Activated CD4-positive, alpha-beta T cell treated with anti-CD3 and anti-CD28 coated beads, Interleukin-2, amount 50 U/mL, for 1 hour (primary cell): ENCODE results near the gene TBC1D5.
"Not testable (repeated sequence)": the region's sequence is repeated elsewhere in the genome, so short reads cannot be mapped to it uniquely, and the experiment has no call there.

Experiments used
- DNase-seq: peaks from one replicate; pipeline ENCODE4 v3.0.0-alpha.2; 2020

The TBC1D5 gene, protein sequence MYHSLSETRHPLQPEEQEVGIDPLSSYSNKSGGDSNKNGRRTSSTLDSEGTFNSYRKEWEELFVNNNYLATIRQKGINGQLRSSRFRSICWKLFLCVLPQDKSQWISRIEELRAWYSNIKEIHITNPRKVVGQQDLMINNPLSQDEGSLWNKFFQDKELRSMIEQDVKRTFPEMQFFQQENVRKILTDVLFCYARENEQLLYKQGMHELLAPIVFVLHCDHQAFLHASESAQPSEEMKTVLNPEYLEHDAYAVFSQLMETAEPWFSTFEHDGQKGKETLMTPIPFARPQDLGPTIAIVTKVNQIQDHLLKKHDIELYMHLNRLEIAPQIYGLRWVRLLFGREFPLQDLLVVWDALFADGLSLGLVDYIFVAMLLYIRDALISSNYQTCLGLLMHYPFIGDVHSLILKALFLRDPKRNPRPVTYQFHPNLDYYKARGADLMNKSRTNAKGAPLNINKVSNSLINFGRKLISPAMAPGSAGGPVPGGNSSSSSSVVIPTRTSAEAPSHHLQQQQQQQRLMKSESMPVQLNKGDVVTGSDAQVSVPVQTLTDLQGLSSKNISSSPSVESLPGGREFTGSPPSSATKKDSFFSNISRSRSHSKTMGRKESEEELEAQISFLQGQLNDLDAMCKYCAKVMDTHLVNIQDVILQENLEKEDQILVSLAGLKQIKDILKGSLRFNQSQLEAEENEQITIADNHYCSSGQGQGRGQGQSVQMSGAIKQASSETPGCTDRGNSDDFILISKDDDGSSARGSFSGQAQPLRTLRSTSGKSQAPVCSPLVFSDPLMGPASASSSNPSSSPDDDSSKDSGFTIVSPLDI

DNA sequence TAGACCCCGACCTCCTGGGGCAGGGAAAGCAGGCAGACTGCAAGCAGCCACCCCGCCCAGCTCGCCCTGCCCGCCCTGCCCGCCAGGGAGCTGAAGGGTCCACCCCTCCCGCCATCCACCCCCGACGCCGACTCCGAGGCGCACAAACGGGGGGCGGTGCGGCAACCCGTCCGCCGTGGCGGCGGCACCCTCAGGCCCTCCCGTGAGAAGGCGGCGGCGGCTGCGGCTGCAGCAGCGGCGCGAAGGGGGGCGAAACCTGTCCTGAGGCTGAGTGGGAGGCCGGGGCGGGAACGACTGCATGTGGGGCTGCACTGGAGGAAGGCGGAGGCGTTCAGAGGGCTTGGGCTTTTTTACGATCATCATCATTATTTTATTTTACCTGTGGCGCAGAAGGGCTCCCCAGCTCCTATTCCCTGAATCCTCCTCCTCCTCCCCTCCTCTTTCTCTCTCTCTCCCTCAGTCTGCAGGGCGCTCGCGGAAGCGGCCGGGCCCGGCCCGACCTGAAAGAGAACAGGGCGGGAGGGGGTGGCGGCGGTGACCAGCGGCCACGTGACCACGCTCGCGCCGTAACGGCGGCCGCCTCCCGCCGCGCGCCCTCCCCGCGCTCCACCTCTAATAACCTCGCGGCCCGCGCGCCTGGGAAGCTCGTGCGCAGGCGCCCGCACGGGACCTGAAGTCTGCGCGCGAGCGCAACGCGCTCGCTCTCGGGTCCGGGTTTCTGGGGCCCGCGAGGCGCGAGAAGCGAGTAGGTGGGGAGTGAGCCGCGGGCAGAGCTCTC, at the start of gene TBC1D5:
TSS of gene TBC1D5 (minus strand) at position 530 of the 778 bp plus-strand sequence. CDS start 234,061 bp downstream, outside the sequence.
- DNase-seq, result peak; percentile 84

DNA sequence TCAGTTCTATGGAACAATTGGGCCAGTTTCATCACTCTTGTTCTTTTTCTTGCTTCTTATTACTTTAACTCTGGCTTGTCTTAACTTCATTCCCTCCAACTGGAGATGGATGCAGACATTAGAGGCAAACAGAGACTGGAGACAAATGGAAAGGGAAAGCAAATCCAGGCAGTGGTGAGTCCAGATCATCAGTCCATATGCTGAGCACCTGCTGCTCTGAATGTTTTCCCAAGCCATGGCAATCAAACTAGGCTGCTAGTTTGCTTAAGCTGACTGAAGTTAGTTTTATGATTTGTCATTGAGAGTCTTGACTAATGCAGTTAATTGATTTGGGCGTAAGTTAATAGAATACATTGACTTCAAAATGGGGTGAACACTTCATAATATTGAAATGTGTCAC, 41.0 kb upstream of the TBC1D5 start:
- DNase-seq, result no peak

DNA sequence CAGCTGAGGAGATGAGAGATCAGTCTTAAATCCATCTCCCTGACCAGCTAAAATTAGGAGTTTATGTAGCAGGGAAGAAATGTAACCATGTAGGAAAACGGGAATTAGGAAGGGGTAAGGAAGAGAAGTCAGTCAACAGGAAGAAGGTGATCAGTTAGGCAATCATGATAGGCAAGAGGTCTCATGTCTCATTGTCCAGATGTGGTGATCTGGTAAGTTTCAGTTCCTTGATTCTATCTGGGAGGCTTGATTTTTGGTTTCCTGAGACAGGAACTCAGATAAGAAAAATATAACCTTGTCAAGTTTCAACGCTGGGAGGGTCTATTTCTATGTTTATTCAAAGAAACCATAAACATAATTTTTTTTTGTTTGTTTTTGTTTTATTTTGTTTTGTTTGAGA, 40.3 kb upstream of the TBC1D5 start:
- no peak for DNase-seq

DNA sequence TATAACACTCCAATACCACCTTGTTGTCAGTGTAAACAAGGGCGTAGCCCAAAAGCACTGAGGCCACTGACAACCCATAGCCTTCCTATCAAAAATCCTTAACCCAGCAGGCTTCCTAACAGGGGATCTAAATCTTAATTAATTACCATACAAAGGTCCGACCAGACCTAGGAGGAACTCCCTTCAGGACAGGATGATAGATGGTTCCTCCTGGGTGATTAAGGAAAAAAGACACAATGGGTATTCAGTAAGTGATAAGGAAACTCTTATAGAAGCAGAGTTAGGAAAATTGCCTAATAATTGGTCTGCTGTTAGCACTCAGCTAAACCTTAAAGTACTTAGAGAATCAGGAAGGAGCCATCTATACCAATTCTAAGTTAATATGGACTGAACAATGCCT, 37.9 kb upstream of the TBC1D5 start:
- not testable (repeated sequence) for DNase-seq

DNA sequence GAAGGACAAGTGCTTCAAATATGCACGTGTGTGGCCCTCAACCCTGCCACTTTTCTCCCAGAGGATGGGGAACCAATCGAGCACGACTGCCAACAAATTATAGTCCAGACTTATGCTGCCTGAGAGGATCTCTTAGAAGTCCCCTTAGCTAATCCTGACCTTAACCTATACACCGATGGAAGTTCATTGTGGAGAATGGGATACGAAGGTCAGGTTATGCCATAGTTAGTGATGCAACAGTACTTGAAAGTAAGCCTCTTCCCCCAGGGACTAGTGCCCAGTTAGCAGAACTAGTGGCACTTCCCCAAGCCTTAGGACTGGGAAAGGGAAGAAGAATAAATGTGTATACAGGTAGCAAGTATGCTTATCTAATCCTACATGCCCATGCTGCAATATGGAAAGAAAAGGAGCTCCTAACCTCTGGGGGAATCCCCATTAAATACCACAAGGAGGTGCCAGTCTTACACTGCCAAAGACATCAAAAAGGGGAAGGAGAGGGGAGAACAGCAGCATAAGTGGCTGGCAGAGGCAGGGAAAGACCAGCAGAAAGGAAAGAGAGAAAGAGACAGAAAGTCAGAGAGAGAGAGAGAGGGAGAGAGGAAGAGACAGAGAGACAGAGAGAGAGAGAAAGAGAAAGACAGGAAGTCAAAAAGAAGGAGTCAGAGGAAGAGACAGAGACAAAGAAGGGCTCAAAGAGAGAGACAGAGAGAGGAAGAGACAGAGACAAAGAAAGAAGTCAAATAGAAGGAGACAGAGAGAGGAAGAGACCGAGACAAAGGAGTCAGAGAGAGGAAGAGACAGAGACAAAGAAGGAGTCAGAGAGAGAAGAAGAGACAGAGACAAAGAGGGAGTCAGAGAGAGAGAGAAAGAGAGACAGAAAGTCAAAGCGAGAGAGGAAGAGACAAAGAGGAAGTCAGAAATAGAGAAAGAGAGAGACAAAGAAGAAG, 37.1 kb upstream of the TBC1D5 start:
- not testable (repeated sequence) for DNase-seq

DNA sequence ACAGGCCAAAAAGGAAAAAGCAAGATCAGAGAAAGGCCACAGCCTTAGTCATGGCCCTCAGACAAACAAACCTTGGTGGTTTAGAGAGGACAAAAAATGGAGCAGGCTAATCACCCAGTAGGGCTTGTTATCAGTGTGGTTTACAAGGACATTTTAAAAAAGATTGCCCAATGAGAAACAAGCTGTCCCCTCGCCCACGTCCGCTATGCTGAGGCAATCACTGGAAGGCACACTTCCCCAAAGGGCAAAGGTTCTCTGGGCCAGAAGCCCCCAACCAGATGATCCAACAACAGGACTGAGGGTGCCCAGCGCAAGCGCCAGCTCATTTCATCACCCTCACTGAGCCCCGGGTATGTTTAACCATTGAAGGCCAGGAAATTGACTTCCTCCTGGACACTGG, 34.9 kb upstream of the TBC1D5 start:
- not testable (repeated sequence) for DNase-seq

DNA sequence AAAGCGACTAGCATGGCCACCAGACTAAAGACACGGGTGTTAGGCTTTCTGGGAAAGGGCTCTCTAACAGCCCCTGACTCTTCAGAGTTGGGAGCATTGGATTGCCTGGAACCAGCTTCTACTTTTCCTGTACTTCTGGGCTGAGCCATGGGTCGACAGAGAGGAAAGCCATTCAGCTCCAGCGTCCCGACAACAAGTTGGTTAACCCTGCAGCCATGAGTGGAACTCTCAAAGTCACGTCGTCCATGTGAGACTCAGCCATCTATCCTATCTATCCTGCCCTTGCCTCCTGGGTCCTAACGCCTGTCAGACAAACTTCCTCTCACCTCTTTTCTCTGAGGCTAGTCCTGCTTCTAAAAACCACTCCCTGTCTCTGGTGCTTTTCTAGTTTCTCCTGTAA, 32.6 kb upstream of the TBC1D5 start:
- DNase-seq, result no peak

DNA sequence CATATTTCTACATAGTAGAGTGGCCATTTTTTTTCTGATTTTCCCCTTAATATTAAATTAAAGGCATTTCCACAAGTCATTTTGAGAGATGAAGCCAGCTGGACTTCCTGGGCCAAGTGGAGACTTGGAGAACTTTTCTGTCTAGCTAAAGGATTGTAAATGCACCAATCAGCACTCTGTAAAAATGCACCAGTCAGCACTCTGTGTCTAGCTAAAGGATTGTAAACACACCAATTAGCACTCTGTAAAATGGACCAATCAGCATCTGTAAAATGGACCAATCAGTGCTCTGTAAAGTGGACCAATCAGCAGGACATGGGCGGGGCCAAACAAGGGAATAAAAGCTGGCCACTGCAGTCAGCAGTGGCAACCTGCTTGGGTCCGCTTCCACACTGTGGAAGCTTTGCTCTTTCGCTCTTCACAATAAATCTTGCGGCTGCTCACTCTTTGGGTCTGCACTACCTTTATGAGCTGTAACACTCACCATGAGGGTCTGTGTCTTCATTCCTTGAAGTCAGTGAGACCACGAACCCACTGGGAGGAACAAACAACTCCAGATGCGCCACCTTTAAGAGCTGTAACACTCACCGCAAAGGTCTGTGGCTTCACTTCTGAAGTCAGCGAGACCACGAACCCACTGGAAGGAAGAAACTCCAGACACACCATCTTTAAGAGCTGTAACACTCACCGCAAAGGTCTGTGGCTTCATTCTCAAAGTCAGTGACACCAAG, 31.9 kb upstream of the TBC1D5 start:
- peak; percentile 15 for DNase-seq

DNA sequence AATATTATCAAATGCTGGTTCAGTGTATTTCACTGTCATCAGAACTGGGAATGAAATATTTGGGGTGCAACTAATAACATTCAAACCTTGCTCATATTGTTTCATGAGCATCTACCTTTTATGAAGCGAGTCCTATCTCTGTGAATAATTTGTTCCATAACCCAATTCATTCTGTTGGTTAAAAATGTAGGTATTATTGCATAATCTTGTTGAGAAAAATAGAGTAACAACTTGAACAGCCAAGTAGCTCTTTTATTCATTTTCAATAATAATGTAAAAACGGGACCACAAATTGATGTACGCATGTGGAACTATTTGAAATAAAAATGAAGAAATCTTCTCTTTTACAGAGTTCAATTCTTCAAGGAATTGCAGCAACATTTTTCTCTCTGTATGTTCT, 30.1 kb upstream of the TBC1D5 start:
- DNase-seq, result no peak

DNA sequence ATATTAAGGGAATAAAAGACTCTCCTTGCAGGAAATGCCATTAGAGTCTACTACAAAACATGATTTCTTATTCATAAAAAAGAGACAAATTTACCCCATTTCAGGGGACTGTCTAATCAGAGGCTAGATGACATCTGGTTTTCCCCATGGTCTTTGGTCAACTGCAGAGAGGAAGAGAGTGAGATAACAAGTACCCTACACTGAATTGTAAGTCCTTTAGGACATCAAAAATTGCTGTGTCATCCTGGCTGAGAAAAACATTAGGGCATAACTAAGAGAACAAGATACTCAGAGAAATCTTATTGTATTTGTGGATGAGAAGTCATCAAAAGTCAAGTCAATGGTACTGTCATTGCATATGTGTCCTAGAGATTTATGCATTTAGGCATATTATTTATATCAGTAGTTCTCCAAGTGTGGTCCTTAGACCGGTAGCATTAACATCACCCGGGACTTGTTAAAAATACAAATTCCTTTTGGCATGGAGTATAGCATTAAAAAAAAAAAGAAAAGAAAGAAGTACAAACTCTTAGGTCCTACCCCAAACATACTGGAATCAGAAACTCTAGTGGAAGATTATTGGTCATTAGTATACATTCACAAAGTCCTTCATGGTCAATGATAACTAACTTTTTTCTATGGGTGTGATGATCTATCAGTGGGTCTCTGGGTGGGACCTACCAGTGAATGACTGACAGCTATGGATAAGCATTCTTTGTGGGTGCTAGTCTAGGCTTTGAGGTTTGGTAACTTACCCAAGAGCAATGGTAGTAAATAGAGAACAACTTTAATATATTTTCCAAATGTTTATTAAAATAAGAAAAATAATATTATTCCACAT, 29.0 kb upstream of the TBC1D5 start:
- DNase-seq, result no peak

DNA sequence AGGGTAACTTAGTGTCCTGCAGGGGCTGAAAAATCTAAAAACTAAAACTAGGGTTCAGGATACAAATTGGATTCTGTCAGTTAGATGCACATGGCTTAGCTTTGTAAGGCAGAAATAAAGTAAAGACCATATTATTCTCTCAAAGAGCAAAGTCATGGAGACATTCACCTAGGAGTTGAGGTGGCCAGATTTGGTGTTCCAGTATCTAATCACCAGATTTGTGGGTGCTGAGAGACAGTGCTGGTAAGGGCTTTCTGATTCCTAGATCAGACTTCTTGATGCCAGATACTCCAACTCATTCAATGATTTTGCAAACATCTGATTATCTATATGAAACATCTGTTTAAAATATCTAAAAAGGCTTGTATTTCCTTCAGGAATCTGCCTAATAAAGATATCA, 28.3 kb upstream of the TBC1D5 start:
- DNase-seq, result no peak

DNA sequence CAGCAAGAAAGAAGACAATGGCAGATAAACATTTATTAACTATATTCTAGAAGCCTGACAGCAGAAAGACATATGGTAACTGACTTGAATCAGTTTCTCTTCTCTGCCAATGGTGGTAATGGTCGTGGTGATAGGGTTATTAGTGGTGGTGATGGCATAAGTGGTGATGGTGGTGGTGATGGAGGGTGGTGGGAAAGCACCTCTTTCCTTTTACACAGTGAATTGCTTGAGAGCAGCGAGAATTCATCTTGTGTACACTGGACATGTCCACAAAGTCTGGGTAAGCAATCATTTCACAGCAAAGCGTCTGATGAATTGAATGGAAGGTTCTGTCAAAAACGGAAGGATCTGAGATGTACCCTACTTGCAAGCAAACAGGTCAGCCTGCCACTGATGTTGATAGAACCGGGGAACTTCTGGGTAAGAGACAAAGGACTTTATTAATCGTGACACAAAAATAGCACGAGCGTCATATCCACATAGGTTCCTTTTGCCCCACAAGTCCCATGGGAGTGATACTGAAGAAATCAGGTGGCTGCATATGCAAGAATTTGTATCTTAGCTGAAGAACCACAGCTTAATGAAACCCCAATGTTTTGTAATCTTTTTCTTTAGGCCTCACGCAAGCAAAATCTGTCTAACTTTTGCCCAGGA, 23.5 kb upstream of the TBC1D5 start:
- DNase-seq, result no peak

DNA sequence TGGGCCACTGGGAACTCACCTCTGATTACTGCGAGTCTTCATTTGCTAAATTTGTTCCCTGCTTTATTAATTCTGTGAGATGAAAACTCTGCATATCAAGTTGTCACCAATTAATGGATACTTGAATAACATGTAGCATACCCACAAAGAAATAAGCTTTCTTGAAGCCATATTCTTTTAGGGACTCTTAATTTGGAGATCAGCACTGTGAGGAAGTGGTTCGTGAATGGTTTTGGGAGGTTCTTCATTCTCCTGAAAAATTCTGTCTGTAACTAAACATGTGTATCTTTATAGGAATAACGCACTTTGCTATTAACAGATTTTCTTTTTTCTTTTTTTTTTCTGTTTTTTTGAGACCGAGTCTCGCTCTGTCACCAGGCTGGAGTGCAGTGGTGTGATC, 19.1 kb upstream of the TBC1D5 start:
- DNase-seq, result no peak

DNA sequence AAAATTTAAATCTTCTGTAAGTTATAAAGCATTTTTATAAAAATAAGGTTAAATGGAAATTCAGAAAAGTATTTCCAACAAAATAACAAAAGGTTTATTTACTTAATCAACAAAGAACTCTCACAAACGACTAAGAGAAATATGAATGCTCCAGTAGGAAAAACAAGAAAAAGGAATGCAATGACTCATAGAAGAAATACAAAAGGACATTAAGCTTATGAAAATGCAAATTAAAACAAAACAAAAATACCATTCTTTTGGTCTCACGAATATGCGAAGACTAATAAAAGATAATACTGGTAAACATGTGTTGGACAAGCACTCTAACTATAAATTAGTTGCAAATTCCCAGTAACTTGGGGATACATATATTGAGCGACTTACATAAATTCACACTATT, 17.5 kb upstream of the TBC1D5 start:
- DNase-seq, result no peak

DNA sequence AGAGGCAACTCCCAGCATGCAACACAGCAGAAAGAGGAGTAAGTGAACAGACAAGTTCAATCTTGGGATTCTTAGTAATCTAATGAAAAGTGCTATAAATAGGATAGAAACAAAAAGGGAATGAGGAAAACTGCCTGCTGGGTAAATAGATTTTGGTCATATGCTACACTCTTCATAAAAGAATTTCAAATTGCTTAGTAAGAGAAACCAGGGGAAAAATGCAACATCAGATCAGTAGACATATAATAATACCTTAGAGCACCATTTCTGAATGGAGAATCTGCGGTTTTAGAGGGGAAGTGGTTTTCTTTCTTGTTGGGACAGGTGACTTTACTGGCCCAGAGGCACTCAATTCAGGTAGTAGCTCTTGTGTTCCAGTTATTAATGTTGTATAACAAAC, 13.4 kb upstream of the TBC1D5 start:
- DNase-seq, result no peak

DNA sequence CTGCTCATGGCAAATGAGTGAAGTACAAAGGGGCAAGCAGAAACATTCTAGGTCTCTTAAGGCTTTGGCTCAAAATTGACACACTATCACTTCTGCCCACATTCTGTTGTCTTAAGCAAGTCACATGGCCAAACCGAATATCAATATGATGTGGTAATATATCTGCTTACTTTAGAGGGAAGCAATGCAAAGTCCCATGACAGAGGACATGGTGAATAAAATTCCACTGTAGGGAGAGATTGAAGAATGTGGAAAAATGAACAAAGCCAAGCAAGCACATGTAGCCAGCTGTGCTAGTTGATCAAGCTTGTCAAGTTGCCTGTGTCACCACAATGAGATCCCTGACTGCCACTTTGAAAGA, 11.2 kb upstream of the TBC1D5 start:
- DNase-seq, result no peak

DNA sequence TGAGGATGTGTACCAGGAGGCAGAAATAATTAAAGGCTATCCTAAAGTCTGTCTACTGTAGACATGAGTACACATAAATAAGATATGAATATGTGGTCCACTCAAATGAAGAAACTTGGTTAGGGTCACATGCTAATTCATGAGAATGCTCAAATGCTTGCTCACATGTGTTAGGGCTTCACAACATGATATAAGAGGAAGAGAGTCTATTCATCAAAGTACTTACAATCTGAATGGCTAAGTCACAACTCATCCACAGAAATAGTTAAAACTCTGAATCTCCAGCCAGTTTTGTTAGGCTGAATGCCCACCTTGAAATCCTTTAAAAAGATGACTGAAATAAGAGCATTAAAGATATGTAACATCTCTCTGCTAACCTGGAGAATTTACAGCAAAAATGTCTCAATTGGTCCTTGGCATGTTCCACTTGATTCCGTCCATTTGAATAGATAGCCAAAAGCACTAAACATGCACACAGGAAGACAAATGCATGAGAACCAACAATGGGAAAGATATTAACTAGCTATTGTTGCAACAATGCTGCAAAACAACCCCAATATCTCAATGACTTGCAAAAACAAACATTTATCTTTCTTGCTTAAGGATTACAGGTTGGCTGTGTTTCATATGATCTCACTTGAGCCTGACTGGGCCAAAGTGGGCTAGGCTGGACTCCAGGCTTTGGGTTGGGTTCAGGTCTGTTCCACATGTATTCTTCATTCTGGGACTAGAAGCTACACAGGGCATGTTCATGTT, 10.6 kb upstream of the TBC1D5 start:
- DNase-seq, result no peak

DNA sequence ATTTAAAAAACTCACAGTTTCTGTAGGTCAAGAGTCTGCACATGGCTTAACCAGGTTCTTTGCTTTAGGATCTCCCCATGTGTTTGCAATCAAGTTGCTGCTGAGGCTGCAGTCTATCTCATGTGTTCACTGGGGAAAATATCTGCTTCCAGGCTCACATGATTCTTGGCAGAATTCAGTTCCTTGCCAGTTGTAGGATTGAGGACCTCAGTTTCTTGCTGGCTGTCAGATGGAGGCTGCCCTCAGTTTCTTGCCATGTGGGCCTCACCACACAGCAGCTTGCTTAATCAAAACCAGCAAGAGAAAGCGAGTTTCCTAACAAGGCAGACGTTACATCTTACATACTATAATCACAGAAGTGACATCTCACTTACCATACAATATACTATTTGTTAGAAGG, 10.0 kb upstream of the TBC1D5 start:
- no peak for DNase-seq

DNA sequence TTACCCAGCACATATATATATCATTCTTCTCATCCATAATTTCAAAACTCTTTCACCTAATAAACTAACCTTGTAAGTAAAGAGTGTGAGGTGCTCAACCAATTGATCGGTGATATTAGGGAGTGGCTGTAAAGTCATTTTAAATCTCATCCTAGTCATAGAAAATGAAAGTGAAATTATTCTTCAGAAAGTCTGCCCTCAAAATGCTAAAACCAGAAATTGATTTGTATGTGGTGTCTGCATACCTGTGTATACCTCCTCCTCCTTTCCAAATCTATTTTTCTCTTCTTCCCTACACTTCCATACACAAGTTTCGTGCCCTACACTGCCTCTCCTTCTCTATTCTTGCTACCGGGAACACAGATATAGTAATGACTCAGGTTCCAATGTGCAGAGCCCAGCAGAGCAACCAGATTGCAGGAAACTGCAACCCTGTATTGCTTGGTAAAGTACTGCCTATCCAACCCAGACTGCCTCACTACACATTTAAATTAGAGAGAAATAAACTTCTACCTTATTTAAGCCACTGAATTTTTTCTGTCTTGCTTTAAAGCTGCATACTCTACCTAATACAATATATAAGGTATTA, 7.4 kb upstream of the TBC1D5 start:
- no peak for DNase-seq
